PC-3 (cell line): ENCODE data around the gene HHATL.

Source experiments
- EZH2 ChIP-seq: fragments of 300-600 bp; sonication (generic); IDR thresholded peaks from one replicate; pipeline ENCODE4 v1.6.1; 2017; ENCODE audit warnings: antibody characterized with exemption, mild to moderate bottlenecking, low read length; ENCODE audit not compliant: unreplicated experiment
- EZH2phosphoT487 ChIP-seq: fragments of 300-600 bp; sonication (generic); IDR thresholded peaks from 2 replicates; pipeline ENCODE4 v1.6.1; 2018; ENCODE audit warnings: mild to moderate bottlenecking, antibody characterized with exemption, low read length, borderline replicate concordance
- TF ChIP-seq, protein P1 (sequence below): fragments of 300-600 bp; sonication (generic); conservative IDR thresholded peaks from 2 replicates; pipeline ENCODE4 v1.5.1; 2017; ENCODE audit warnings: antibody characterized with exemption, low read depth, mild to moderate bottlenecking, low read length

DNA sequence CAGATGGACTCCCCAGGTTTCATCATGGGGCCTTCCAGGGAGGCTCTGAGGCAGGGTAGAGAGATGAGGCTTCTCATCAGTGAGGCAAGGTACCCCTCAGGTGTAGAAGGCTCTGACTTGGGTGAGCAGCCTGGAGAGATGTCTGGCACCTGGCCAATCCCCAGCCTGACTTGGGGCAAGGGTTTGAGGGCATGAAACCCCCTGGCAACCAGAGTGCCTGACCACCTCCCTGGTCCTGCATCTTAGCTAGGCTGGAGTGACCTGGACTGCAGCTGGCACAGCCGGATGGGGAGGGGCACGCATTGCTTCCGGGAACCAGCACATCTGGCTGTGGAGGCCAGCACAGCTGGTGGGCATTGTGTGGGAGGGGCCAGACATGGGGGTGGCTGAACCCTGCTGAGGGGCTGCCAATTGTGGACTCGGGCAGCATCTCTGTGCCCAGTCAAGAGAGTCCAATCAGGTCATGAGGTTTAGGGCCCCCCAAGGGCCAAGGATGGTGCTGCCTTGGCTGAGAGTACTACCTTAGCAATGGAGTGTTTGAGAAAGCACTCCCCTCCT lies 47.2 kb downstream of the HHATL start:
- TF ChIP-seq, protein P1, sequence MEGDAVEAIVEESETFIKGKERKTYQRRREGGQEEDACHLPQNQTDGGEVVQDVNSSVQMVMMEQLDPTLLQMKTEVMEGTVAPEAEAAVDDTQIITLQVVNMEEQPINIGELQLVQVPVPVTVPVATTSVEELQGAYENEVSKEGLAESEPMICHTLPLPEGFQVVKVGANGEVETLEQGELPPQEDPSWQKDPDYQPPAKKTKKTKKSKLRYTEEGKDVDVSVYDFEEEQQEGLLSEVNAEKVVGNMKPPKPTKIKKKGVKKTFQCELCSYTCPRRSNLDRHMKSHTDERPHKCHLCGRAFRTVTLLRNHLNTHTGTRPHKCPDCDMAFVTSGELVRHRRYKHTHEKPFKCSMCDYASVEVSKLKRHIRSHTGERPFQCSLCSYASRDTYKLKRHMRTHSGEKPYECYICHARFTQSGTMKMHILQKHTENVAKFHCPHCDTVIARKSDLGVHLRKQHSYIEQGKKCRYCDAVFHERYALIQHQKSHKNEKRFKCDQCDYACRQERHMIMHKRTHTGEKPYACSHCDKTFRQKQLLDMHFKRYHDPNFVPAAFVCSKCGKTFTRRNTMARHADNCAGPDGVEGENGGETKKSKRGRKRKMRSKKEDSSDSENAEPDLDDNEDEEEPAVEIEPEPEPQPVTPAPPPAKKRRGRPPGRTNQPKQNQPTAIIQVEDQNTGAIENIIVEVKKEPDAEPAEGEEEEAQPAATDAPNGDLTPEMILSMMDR: no peak
- no peak for TF ChIP-seq EZH2
- no peak for TF ChIP-seq EZH2phosphoT487
